Upper lobe of left lung (tissue), 6 donors: ENCODE data around the gene IL17RC. TPM values are rescaled to one million over a fixed set of nuclear protein-coding genes. Genes with fewer than 3 reads are reported as not detected.
"Not testable (repeated sequence)": the region's sequence is repeated elsewhere in the genome, so short reads cannot be mapped to it uniquely, and the experiment has no call there.

Experiments
- ATAC-seq, 2 donors: fragments of 200-7000 bp; cut with Tn5 transposase; one replicate each; pipeline ENCODE4 v1.9.1; 2022; ENCODE audit warnings: mild to moderate bottlenecking in 2 of 2, moderate library complexity in 2 of 2; ENCODE audit not compliant: low FRiP score in 2 of 2
- DNase-seq, 2 donors: peaks; one replicate each; pipeline ENCODE4 v3.0.0-alpha.2; 2019 to 2020
- H3K27ac ChIP-seq, 4 donors: fragments of 200-600 bp; sonication (generic); one replicate each; pipeline ENCODE4 v1.5.1; 2016 to 2019
- H3K27me3 ChIP-seq, 4 donors: fragments of 200-600 bp; sonication (generic); one replicate each; pipeline ENCODE4 v1.5.1; 2017 to 2019
- H3K36me3 ChIP-seq, 4 donors: fragments of 200-600 bp; sonication (generic); one replicate each; pipeline ENCODE4 v1.5.1; 2016 to 2019
- H3K4me1 ChIP-seq, 4 donors: fragments of 200-600 bp; sonication (generic); one replicate each; pipeline ENCODE4 v1.5.1; 2018 to 2019
- H3K4me3 ChIP-seq, 4 donors: fragments of 200-600 bp; sonication (generic); one replicate each; pipeline ENCODE4 v1.5.1; 2017 to 2019; ENCODE audit warnings: mild to moderate bottlenecking in 2 of 4, moderate library complexity in 1 of 4
- H3K9me3 ChIP-seq, 4 donors: fragments of 200-600 bp; sonication (generic); one replicate each; pipeline ENCODE4 v1.5.1; 2018 to 2019
- EP300 ChIP-seq, 4 donors: sonication (generic); formaldehyde crosslinking; IDR thresholded peaks; one replicate each; pipeline ENCODE4 v1.5.1; 2017; ENCODE audit warnings: antibody characterized with exemption in 4 of 4, control low read depth in 2 of 4
- POLR2A ChIP-seq, 4 donors: fragments of 450-650 bp; IDR thresholded peaks; one replicate each; pipeline ENCODE4 v1.5.1; 2016 to 2017; ENCODE audit warnings: antibody characterized with exemption in 4 of 4, mild to moderate bottlenecking in 2 of 4
- POLR2AphosphoS5 ChIP-seq, 2 donors: sonication (generic); formaldehyde crosslinking; IDR thresholded peaks; one replicate each; pipeline ENCODE4 v1.5.1; 2017; ENCODE audit warnings: antibody characterized with exemption in 2 of 2
- WGBS, 2 donors: methylation state at CpG; one replicate each; pipeline ENCODE4 v1.1.5; 2017 to 2018; 5-methylcytosine and 5-hydroxymethylcytosine counted together
- total RNA-seq, 6 donors: library from RNA; depleted of rRNA in 4 of 6; stranded (reverse); fragments of >200 nt in 4 of 6; gene quantifications; one replicate each; pipeline versions ENCODE4 v1.1.0 to v1.2.1, GENCODE V29; 2016 to 2021
- TF ChIP-seq, protein P1 (sequence below), 6 experiments: fragments of 450-650 bp in 4 of 6; fragments of 200-600 bp in 2 of 6; sonication (generic) in 2 of 6; IDR thresholded peaks; one replicate each; pipeline ENCODE4 v1.5.1; 2016 to 2019; ENCODE audit warnings: antibody characterized with exemption in 6 of 6
- donor health status: DM: no; HTN: no; CAD: no; lungs with moderate emphysema.
- donor health status: DM: no; HTN: yes; CAD: no; lungs with severe emphysema.

IL17RC gene
- total RNA-seq, 6 donors from 2014 or later = 26.3 to 83.8 (median 32.9) TPM

DNA sequence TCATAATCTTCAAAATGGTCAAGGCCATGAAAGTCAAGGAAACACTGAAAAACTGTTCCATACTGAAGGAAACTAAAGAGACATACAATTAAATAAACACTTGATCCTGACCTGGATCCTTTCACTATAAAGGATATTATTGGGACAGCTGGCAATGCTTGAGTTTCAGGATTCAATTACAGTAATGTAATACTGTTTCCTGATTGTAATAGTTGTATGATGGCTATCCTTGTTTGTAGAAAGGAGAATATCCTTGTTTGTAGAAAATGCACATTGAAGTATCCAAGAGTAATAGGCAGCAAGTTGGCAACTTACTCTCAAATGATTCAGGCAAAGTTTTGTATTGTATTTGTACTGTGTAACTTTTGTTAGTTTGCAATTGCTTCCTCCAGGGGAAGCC lies 41.5 kb upstream of the IL17RC start:
- no peaks in the 10 kb centered on the region for H3K9me3 ChIP-seq
- H3K27ac ChIP-seq = no peak overlapping the region
- no peaks in the 10 kb centered on the region for H3K27me3 ChIP-seq
- H3K36me3 ChIP-seq = no peaks in the 10 kb centered on the region
- DNase-seq (no peak), ATAC-seq (no peak)
- TF ChIP-seq, protein P1, sequence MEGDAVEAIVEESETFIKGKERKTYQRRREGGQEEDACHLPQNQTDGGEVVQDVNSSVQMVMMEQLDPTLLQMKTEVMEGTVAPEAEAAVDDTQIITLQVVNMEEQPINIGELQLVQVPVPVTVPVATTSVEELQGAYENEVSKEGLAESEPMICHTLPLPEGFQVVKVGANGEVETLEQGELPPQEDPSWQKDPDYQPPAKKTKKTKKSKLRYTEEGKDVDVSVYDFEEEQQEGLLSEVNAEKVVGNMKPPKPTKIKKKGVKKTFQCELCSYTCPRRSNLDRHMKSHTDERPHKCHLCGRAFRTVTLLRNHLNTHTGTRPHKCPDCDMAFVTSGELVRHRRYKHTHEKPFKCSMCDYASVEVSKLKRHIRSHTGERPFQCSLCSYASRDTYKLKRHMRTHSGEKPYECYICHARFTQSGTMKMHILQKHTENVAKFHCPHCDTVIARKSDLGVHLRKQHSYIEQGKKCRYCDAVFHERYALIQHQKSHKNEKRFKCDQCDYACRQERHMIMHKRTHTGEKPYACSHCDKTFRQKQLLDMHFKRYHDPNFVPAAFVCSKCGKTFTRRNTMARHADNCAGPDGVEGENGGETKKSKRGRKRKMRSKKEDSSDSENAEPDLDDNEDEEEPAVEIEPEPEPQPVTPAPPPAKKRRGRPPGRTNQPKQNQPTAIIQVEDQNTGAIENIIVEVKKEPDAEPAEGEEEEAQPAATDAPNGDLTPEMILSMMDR (IDR thresholded peaks at IDR 0.05) = no peak
- TF ChIP-seq EP300 (IDR thresholded peaks at IDR 0.05) (no peak), POLR2A (IDR thresholded peaks at IDR 0.05) (no peak), POLR2AphosphoS5 (IDR thresholded peaks at IDR 0.05) (no peak)
- no peaks in the 10 kb centered on the region for H3K4me1 ChIP-seq
- H3K4me3 ChIP-seq = no peak overlapping the region

DNA sequence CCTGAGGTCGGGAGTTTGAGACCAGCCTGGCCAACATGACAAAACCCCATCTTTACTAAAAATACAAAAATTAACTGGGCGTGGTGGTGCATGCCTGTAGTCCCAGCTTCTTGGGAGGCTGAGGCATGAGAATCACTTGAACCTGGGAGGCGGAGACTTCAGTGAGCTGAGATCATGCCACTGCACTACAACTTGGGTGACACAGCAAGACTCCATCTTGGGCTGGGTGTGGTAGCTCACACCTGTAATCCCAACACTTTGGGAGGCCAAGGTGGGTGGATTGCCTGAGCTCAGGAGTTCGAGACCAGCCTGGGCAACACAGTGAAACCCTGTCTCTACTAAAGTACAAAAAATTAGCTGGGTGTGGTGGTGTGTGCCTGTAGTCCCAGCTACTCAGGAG lies 40.6 kb upstream of the IL17RC start:
- not testable (repeated sequence) for H3K4me1 ChIP-seq, H3K9me3 ChIP-seq, H3K27ac ChIP-seq, H3K4me3 ChIP-seq, DNase-seq, H3K36me3 ChIP-seq, ATAC-seq, H3K27me3 ChIP-seq
- WGBS, 2 donors = 92 to 100% methylated on average over 4 of the region's 4 CpGs

DNA sequence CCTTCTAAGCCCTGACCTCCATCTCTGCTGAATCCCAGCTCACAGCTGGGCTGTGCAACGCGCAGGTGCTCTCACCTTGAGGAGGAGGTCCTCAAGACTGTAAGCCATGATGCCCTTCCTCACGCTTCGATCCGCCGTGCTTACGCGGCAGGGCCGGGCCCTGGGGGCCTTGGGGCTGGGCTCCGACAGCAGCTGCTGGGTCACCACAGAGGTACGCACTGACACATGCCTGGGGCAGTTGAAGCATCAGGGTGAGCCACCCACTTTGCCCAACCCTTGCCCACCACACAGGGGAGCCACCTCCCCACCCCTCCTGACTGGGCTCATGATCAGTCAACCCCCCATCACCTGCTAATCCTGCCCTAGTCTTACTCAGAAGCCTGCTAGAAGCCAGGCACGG lies 39.9 kb upstream of the IL17RC start:
- H3K36me3 ChIP-seq = no peaks in the 10 kb centered on the region
- no peaks in the 10 kb centered on the region for H3K9me3 ChIP-seq
- TF ChIP-seq, protein P1 (IDR thresholded peaks at IDR 0.05) = no peak
- TF ChIP-seq EP300 (IDR thresholded peaks at IDR 0.05) = no peak
- DNase-seq (peak in 1 of 2 donors; percentile 72), ATAC-seq (peak in 1 of 2 donors; percentile 49)
- 90 to 92% methylated on average over 10 to 12 of the region's 12 CpGs for WGBS, 2 donors
- H3K4me3 ChIP-seq = no peak overlapping the region
- H3K4me1 ChIP-seq = no peaks in the 10 kb centered on the region
- no peak overlapping the region for H3K27ac ChIP-seq
- no peaks in the 10 kb centered on the region for H3K27me3 ChIP-seq

DNA sequence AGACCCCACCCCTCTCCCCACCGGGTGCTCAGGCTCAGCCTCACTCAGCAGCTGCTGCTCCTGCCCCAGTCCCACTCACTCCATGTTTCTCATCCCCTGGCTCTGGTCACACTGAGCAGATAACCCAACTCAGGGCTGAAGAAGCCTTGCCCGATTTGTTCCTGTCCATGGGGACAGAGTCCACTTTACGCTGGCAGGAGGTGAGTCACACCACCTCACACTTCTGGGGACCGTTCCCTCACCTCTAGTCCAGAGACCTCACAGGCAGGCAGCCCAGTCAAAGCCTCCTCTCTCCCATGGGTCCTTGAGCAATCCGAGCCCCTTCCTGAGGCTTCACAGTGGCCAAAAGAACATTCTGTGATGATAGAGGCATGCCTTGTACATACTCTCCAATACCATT lies 38.2 kb upstream of the IL17RC start:
- H3K36me3 ChIP-seq = no peaks in the 10 kb centered on the region
- 80 to 87% methylated on average over 5 of the region's 5 CpGs for WGBS, 2 donors
- no peak overlapping the region for H3K27ac ChIP-seq
- DNase-seq = no peak
- H3K9me3 ChIP-seq = no peaks in the 10 kb centered on the region
- H3K27me3 ChIP-seq = no peaks in the 10 kb centered on the region
- ATAC-seq = peak in 1 of 2 donors; percentile 40
- H3K4me3 ChIP-seq = no peak overlapping the region
- TF ChIP-seq, protein P1 (IDR thresholded peaks at IDR 0.05) = no peak
- TF ChIP-seq POLR2AphosphoS5 (IDR thresholded peaks at IDR 0.05) (no peak), POLR2A (IDR thresholded peaks at IDR 0.05) (no peak), EP300 (IDR thresholded peaks at IDR 0.05) (no peak)
- no peaks in the 10 kb centered on the region for H3K4me1 ChIP-seq

DNA sequence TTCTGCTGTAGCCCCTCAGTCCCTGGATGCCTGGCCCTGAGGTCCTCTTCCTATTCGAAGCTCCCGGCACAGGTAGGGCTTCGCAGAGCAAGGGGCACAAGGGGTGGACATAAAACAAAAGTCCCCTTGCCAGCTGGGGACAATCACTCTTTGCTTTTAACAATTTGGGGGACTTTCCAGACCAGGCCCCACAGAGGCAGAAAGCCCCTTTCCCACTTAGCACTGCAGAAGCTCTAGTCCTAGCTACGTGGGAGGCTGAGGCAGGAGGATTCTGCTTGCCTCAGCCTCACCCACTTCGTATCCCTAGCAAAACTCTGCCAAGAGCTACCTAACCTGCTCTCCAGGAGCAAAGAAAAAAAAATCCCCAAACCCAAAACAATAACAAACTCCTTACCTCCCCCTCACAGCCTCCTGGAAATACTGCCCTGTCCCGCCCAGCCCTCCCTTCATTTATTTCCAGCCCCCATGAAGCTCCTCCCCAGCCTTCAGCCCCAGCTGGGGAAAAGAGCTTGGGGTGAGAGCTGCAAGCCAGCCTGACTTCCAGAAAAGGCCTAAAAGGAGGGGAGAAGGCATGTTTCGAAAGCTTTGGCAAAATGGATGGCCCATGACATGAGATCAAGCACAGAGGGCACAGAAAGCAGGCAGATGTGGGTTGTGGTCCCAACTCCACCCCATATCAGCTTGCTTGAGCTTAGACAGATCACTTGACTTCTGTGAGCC lies 36.9 kb upstream of the IL17RC start, which contains the start of gene CIDEC:
Gene CIDEC (minus strand): TSS at position 424 of the 720 bp plus-strand sequence. CDS start 1,767 bp downstream, outside the sequence.
- WGBS, 2 donors = 93% methylated on average over 7 of the region's 7 CpGs
- Histone ChIP-seq H3K4me1 (no peaks in the 10 kb centered on the region), H3K27ac (no peak within 1 kb of the TSS), H3K36me3 (no peaks in the 10 kb centered on the region), H3K27me3 (no peaks in the 10 kb centered on the region), H3K4me3 (no peak within 1 kb of the TSS), H3K9me3 (no peaks in the 10 kb centered on the region)
- TF ChIP-seq, protein P1 (IDR thresholded peaks at IDR 0.05) = no peak
- no peak for TF ChIP-seq POLR2A (IDR thresholded peaks at IDR 0.05)
- TF ChIP-seq POLR2AphosphoS5 (IDR thresholded peaks at IDR 0.05) = no peak
- TF ChIP-seq EP300 (IDR thresholded peaks at IDR 0.05) = no peak
- DNase-seq = no peak
- ATAC-seq = no peak
